ENCODE measurements around the gene SNAP91.
A peak's percentile ranks its signal among the peaks of the same experiment; 100 is the strongest.
"Not testable (repeated sequence)": the region's sequence is repeated elsewhere in the genome, so short reads cannot be mapped to it uniquely, and the experiment has no call there.

Gene SNAP91

GRCh38 chr6:83615025-83615999, 93.6 kb downstream of the SNAP91 start:
- DNase-seq = peak; percentile 39

GRCh38 chr6:83613378-83613777, 95.5 kb downstream of the SNAP91 start:
- DNase-seq = peak; percentile 44

- no peak for DNase-seq
These were observed 99.7 kb downstream of the SNAP91 start for GRCh38 chr6:83609248-83609647.

GRCh38 chr6:83605517-83605916, 103.4 kb downstream of the SNAP91 start:
- DNase-seq = no peak

- DNase-seq = no peak
These were observed 105.3 kb downstream of the SNAP91 start for GRCh38 chr6:83603551-83603950.

GRCh38 chr6:83601119-83601518, 107.8 kb downstream of the SNAP91 start:
- no peak for DNase-seq

GRCh38 chr6:83600459-83600858, 108.4 kb downstream of the SNAP91 start:
- DNase-seq = no peak

GRCh38 chr6:83597511-83597910, 111.4 kb downstream of the SNAP91 start:
- DNase-seq = no peak

GRCh38 chr6:83597051-83597450, 111.8 kb downstream of the SNAP91 start:
- DNase-seq = no peak

GRCh38 chr6:83594941-83595340, 114.0 kb downstream of the SNAP91 start:
- peak; percentile 24 for DNase-seq

- DNase-seq = no peak
These were observed 115.5 kb downstream of the SNAP91 start for GRCh38 chr6:83593395-83593785.

- peak; percentile 9 for DNase-seq
These were observed 116.0 kb downstream of the SNAP91 start for GRCh38 chr6:83592770-83593394.

- peak; percentile 2 for DNase-seq
These were observed 118.5 kb downstream of the SNAP91 start for GRCh38 chr6:83590416-83590815.

- DNase-seq = no peak
These were observed 119.8 kb downstream of the SNAP91 start for GRCh38 chr6:83589076-83589475.

- DNase-seq = no peak
These were observed 130.8 kb downstream of the SNAP91 start for GRCh38 chr6:83578057-83578456.

- DNase-seq = no peak
These were observed 134.1 kb downstream of the SNAP91 start for GRCh38 chr6:83574783-83575182.

- DNase-seq = not testable (repeated sequence)
These were observed 137.2 kb downstream of the SNAP91 start for GRCh38 chr6:83571663-83572185.

- no peak for DNase-seq
These were observed 149.9 kb downstream of the SNAP91 start for GRCh38 chr6:83558975-83559374.

- DNase-seq = no peak
These were observed 152.0 kb downstream of the SNAP91 start for GRCh38 chr6:83556871-83557270.

- not testable (repeated sequence) for DNase-seq
These were observed 157.2 kb downstream of the SNAP91 start for GRCh38 chr6:83551748-83552147.

GRCh38 chr6:83550482-83550881, 158.4 kb downstream of the SNAP91 start:
- not testable (repeated sequence) for DNase-seq

GRCh38 chr6:83546636-83547035, 162.3 kb downstream of the SNAP91 start:
- DNase-seq = no peak

- DNase-seq = no peak
These were observed 169.2 kb downstream of the SNAP91 start for GRCh38 chr6:83539678-83540077.
